Measurements from ENCODE around the gene KCNN1.
"Not testable (repeated sequence)": the region's sequence is repeated elsewhere in the genome, so short reads cannot be mapped to it uniquely, and the experiment has no call there.

Gene KCNN1

DNA sequence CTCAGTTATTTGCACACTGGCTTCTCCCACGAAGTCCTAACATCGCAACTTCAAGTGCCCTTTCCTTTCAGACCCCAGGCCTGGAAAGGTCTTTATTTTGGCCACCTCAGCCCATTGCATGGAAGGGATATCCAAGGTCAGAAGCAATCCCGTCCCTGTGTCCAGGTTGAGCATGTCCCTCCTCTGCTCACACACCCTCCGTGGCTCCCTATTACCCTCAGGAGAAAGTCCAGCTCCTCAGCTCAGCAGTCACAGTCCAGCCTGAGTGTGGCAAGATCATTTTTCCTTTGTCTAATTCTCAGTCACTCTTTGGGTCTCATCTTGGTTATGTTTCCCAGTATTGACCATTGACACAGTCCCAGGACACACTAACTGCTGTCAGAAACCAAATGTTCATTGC, 60.2 kb downstream of the KCNN1 start:
- no peak for DNase-seq (ENCODE audit: low spot score)

DNA sequence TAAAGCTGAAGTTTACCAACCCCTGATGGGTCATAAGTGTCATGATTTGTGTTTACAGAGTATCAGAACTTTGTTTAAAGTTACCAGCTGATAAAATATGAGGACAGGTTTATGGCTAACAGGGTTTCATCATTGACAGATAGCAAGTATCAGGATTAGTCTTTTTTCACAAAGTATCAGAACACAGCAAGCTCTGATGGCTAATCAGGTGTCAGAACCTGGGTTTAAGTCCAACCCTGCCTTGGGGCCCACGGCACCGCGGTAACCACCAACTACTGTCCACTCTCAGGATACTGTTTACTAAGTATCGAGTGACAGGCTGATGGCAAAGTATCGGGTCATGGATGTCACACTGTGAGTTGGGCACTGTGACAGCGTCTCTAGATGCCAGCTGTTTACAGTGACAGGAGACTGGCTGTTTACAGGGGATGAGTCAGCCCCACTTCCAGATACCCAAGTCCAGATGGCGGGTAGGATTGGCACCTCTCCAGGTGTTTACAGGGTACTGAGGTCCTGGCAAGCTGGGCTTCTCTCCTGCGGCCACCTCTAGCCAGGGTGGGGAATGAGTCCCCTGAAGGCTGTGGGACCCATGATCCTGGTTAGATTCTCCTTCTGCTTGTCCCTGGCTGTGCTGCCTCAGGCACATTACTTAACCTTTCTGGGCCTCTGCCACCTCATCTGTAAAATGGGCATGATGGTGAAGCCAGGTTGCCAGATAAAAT, 62.9 kb downstream of the KCNN1 start:
- DNase-seq (ENCODE audit: low spot score): no peak

DNA sequence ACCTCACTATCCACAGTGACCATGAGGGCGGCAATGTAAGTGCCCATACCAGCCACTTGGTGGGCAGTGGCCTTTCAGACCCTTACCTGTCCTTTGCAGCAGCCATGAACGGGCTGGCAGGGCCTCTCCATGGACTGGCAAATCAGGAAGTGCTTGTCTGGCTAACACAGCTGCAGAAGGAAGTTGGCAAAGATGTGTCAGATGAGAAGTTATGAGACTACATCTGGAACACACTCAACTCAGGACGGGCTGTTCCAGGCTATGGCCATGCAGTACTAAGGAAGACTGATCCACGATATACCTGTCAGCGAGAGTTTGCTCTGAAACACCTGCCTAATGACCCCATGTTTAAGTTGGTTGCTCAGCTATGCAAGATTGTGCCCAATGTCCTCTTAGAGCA, 64.5 kb downstream of the KCNN1 start:
- not testable (repeated sequence) for DNase-seq (ENCODE audit: low spot score)

GRCh38 chr19:18032102-18032501, 65.2 kb downstream of the KCNN1 start:
- not testable (repeated sequence) for DNase-seq (ENCODE audit: low spot score)

DNA sequence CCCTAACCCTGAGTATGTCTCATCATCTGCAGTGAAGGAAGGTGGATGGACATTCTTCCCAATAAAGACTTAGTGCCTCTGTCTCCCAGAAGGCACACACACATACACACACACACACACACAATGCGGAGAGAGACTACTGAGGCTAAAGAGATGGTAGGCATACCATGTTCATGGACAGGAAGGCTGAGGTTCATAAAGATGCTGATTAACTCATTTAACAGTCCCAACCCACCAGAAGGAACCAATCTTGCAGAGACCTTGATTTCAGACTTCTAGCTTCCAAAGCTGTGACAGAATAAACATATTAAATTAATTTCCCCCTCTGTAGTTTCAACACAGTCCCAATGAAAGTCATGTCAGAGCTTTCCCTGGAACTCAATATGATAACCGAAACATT, 74.1 kb downstream of the KCNN1 start:
- DNase-seq (ENCODE audit: low spot score): no peak

- no peak for DNase-seq (ENCODE audit: low spot score)
These were observed 76.8 kb downstream of the KCNN1 start for GRCh38 chr19:18043676-18044075.

GRCh38 chr19:18044825-18045304, 78.0 kb downstream of the KCNN1 start:
- DNase-seq (ENCODE audit: low spot score): no peak

- DNase-seq (ENCODE audit: low spot score): no peak
These were observed 78.6 kb downstream of the KCNN1 start for GRCh38 chr19:18045307-18046050.

DNA sequence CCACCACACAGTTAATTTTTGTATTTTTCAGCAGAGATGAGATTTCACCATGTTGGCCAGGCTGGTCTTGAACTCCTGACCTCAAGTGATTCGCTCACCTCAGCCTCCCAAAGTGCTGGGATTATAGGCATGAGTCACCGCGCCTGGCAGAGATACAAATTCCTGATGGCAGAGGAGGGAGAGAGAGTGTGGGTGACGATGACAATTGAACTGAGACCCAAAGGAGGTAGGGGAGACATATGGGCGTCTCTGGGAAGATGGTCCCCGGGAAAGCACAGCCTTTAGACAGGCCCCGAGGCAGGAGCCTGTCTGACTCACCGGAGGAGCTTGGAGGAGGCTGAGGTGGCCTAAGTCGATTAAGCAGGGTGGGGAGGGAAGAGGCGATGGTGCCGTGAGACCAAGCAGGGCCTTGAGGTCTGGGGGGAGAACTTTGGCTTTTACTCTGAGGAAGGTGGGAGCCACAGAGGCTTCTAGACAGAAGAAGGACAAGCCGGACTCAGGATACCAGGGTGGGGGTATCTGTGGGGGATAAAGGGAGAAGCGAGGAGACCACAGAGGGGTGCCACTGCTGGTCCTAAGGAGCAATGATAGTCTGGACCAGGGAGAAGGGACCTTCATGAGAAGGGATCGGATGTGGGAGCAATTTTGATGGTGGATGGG, 79.3 kb downstream of the KCNN1 start:
- DNase-seq (ENCODE audit: low spot score): no peak

- DNase-seq (ENCODE audit: low spot score): no peak
These were observed 82.5 kb downstream of the KCNN1 start for GRCh38 chr19:18049385-18049784.
